ENCODE results near the gene NRBF2. TPM values are rescaled to one million over a fixed set of nuclear protein-coding genes. Genes with fewer than 3 reads are reported as not detected.
A peak's percentile ranks its signal among the peaks of the same experiment; 100 is the strongest.

Gene NRBF2
- total and polyA plus RNA-seq, 9 of the 15 experiments (the other 6 are each of a cell fraction or from before 2014, with no cell fraction given), result 20.8 to 52.1 (median 30.5) TPM

DNA sequence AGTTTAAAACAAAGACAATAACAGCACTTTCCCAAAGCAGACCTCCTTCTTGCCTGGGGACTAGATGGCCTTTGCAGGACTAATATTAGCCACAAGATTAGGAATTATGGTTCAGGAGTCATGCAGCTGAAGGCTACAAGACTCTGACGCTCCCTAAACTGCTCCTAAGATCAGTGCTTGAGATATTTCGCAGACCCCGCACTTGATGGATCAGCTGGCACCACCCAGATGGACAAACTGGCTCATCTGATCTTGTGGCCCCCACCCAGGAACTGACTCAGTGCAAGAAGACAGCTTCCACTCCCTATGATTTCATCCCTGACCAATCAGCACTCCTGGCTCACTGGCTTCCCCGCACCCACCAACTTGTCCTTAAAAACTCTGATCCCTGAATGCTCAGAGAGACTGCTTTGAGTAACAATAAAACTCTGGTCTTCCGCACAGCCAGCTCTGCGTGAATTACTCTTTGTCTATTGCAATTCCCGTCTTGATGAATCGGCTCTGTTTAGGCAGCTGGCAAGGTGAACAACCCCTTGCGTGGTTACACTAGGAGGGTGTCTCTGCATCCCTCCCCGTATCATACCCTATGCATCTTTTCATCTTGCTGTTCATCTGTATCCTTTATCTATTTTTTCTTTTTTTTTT lies 26.9 kb upstream of the NRBF2 start (continued):
- TF ChIP-seq GTF2E2 (tag; IDR thresholded peaks at IDR 0.05), result no peak
- TF ChIP-seq ZNF589 (CRISPR knock-in tag; IDR thresholded peaks at IDR 0.05; ENCODE audit: low read depth), result no peak
- TF ChIP-seq ZNF507 (tag; conservative IDR thresholded peaks at IDR 0.05), result no peak
- TF ChIP-seq, protein P1, sequence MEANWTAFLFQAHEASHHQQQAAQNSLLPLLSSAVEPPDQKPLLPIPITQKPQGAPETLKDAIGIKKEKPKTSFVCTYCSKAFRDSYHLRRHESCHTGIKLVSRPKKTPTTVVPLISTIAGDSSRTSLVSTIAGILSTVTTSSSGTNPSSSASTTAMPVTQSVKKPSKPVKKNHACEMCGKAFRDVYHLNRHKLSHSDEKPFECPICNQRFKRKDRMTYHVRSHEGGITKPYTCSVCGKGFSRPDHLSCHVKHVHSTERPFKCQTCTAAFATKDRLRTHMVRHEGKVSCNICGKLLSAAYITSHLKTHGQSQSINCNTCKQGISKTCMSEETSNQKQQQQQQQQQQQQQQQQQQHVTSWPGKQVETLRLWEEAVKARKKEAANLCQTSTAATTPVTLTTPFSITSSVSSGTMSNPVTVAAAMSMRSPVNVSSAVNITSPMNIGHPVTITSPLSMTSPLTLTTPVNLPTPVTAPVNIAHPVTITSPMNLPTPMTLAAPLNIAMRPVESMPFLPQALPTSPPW (CRISPR knock-in tag; IDR thresholded peaks at IDR 0.05), result peak; percentile 46
- TF ChIP-seq, protein P2, sequence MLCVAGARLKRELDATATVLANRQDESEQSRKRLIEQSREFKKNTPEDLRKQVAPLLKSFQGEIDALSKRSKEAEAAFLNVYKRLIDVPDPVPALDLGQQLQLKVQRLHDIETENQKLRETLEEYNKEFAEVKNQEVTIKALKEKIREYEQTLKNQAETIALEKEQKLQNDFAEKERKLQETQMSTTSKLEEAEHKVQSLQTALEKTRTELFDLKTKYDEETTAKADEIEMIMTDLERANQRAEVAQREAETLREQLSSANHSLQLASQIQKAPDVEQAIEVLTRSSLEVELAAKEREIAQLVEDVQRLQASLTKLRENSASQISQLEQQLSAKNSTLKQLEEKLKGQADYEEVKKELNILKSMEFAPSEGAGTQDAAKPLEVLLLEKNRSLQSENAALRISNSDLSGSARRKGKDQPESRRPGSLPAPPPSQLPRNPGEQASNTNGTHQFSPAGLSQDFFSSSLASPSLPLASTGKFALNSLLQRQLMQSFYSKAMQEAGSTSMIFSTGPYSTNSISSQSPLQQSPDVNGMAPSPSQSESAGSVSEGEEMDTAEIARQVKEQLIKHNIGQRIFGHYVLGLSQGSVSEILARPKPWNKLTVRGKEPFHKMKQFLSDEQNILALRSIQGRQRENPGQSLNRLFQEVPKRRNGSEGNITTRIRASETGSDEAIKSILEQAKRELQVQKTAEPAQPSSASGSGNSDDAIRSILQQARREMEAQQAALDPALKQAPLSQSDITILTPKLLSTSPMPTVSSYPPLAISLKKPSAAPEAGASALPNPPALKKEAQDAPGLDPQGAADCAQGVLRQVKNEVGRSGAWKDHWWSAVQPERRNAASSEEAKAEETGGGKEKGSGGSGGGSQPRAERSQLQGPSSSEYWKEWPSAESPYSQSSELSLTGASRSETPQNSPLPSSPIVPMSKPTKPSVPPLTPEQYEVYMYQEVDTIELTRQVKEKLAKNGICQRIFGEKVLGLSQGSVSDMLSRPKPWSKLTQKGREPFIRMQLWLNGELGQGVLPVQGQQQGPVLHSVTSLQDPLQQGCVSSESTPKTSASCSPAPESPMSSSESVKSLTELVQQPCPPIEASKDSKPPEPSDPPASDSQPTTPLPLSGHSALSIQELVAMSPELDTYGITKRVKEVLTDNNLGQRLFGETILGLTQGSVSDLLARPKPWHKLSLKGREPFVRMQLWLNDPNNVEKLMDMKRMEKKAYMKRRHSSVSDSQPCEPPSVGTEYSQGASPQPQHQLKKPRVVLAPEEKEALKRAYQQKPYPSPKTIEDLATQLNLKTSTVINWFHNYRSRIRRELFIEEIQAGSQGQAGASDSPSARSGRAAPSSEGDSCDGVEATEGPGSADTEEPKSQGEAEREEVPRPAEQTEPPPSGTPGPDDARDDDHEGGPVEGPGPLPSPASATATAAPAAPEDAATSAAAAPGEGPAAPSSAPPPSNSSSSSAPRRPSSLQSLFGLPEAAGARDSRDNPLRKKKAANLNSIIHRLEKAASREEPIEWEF (CRISPR knock-in tag; IDR thresholded peaks at IDR 0.05), result 0 out of 2 replicates have a peak, but pooled peaks have one; percentile 54
- peak; percentile 20; the same call in 1 of the 2 replicates for TF ChIP-seq NCOA1 (IDR thresholded peaks at IDR 0.05; ENCODE audit: low read depth)
- TF ChIP-seq KDM1A (IDR thresholded peaks at IDR 0.05), result no peak
- TF ChIP-seq FOXP1 (CRISPR knock-in tag; IDR thresholded peaks at IDR 0.05), result no peak
- TF ChIP-seq ERF (CRISPR knock-in tag; IDR thresholded peaks at IDR 0.05), result 0 out of 2 replicates have a peak, but pooled peaks have one; percentile 31
- TF ChIP-seq EZH2 (IDR thresholded peaks at IDR 0.05; ENCODE audit: borderline replicate concordance, low read depth, low read length), result no peak
- TF ChIP-seq KDM4B (IDR thresholded peaks at IDR 0.05; ENCODE audit: borderline replicate concordance in 2 of 2, low read depth in 1 of 2), result no peak
